GM23338 (cell line): ENCODE measurements around the gene SRSF7. TPM values are rescaled to one million over a fixed set of nuclear protein-coding genes. Genes with fewer than 3 reads are reported as not detected.

Experiments used
- ATAC-seq: fragments of 200-7000 bp; cut with Tn5 transposase; 3 replicates; pipeline ENCODE4 v1.9.1; 2020
- DNase-seq: peaks from one replicate; pipeline ENCODE4 v3.0.0-alpha.2; 2015; ENCODE audit warnings: low spot score
- H2AFZ ChIP-seq: fragments of 200-600 bp; sonication (generic); 2 replicates; pipeline ENCODE4 v1.8.0; 2016; ENCODE audit warnings: antibody characterized with exemption, mild to moderate bottlenecking, moderate library complexity
- H3F3A ChIP-seq: fragments of 200-600 bp; sonication (generic); replicated peaks from 2 replicates; pipeline ENCODE4 v1.8.0; 2017; ENCODE audit warnings: antibody characterized with exemption, mixed run types, low read depth
- H3K27ac ChIP-seq: fragments of 200-600 bp; sonication (generic); 2 replicates; pipeline ENCODE4 v1.6.1; 2016; ENCODE audit warnings: low read depth
- H3K27me3 ChIP-seq: fragments of 200-600 bp; sonication (generic); 2 replicates; pipeline ENCODE4 v1.8.0; 2016; ENCODE audit warnings: mild to moderate bottlenecking, mixed run types, moderate library complexity; ENCODE audit not compliant: insufficient read depth
- H3K36me3 ChIP-seq: fragments of 200-600 bp; sonication (generic); 2 replicates; pipeline ENCODE4 v1.8.0; 2016; ENCODE audit warnings: mild to moderate bottlenecking; ENCODE audit not compliant: insufficient read depth
- H3K4me1 ChIP-seq: fragments of 200-600 bp; sonication (generic); 2 replicates; pipeline ENCODE4 v1.8.0; 2016; ENCODE audit warnings: mild to moderate bottlenecking, moderate library complexity; ENCODE audit not compliant: insufficient read depth
- H3K4me2 ChIP-seq: fragments of 200-600 bp; sonication (generic); 2 replicates; pipeline ENCODE4 v1.7.1; 2017; ENCODE audit warnings: mixed run types
- H3K4me3 ChIP-seq: fragments of 200-600 bp; sonication (generic); 2 replicates; pipeline ENCODE4 v1.6.1; 2016; ENCODE audit warnings: mixed run types
- H3K79me2 ChIP-seq: fragments of 200-600 bp; sonication (generic); replicated peaks from 2 replicates; pipeline ENCODE4 v1.8.0; 2017; ENCODE audit warnings: mild to moderate bottlenecking; ENCODE audit not compliant: insufficient read depth
- H3K9me2 ChIP-seq: fragments of 200-600 bp; sonication (generic); 2 replicates; pipeline ENCODE4 v1.8.0; 2017; ENCODE audit not compliant: insufficient read depth
- H4K20me1 ChIP-seq: fragments of 200-600 bp; sonication (generic); replicated peaks from 2 replicates; pipeline ENCODE4 v1.8.0; 2017; ENCODE audit warnings: mild to moderate bottlenecking; ENCODE audit not compliant: insufficient read depth
- H3K27ac Mint-ChIP-seq: 2 replicates; pipeline ENCODE4 v1.8.0; 2020; ENCODE audit warnings: inconsistent platforms, mild to moderate bottlenecking, moderate library complexity, mixed read lengths
- H3K27me3 Mint-ChIP-seq: 3 replicates; pipeline ENCODE4 v1.8.0; 2022; ENCODE audit warnings: low read depth, mild to moderate bottlenecking, moderate library complexity, mixed read lengths, inconsistent platforms; ENCODE audit not compliant: insufficient read depth, poor library complexity
- H3K36me3 Mint-ChIP-seq: 3 replicates; pipeline ENCODE4 v1.8.0; 2021; ENCODE audit warnings: low read depth, mild to moderate bottlenecking, inconsistent platforms, moderate library complexity, mixed read lengths
- H3K4me1 Mint-ChIP-seq: 3 replicates; pipeline ENCODE4 v1.8.0; 2020; ENCODE audit warnings: mild to moderate bottlenecking, inconsistent platforms, mixed read lengths
- H3K4me3 Mint-ChIP-seq: 3 replicates; pipeline ENCODE4 v1.8.0; 2021; ENCODE audit warnings: moderate library complexity, mild to moderate bottlenecking, inconsistent platforms, mixed read lengths
- H3K9me3 Mint-ChIP-seq: 3 replicates; pipeline ENCODE4 v1.8.0; 2020; ENCODE audit warnings: moderate library complexity, mild to moderate bottlenecking, inconsistent platforms, mixed read lengths
- EZH2 ChIP-seq: fragments of 200-600 bp; sonication (generic); IDR thresholded peaks from one replicate; pipeline ENCODE4 v1.8.0; 2017; ENCODE audit warnings: antibody characterized with exemption, mild to moderate bottlenecking, low read depth; ENCODE audit not compliant: unreplicated experiment
- EZH2phosphoT487 ChIP-seq: fragments of 200-600 bp; sonication (generic); IDR thresholded peaks from one replicate; pipeline ENCODE4 v1.8.1; 2018; ENCODE audit warnings: antibody characterized with exemption; ENCODE audit not compliant: unreplicated experiment
- STAT1 ChIP-seq: IDR thresholded peaks from one replicate; pipeline ENCODE4 v1.6.1; 2016; ENCODE audit warnings: antibody characterized with exemption; ENCODE audit not compliant: unreplicated experiment
- ZNF331 ChIP-seq: fragments of 250-450 bp; sonication (Bioruptor Pico); IDR thresholded peaks from 2 replicates; pipeline ENCODE4 v1.5.0; 2020; ENCODE audit warnings: low read depth, mild to moderate bottlenecking, moderate library complexity
- polyA plus RNA-seq: library from polyadenylated mRNA; unstranded; fragments of >200 nt; fragmentation: Nextera tagmentation; extraction: Ambion mirVana; gene quantifications from 2 replicates; pipeline ENCODE4 v1.2.1, GENCODE V29; 2016
- total RNA-seq: library from RNA; depleted of rRNA; stranded (reverse); fragments of >200 nt; shearing (Covaris generic); gene quantifications from 2 replicates; pipeline ENCODE4 v1.2.3, GENCODE V29; 2014
- TF ChIP-seq, protein P1 (sequence below): IDR thresholded peaks from 2 replicates; pipeline ENCODE4 v1.6.1; 2016; ENCODE audit warnings: antibody characterized with exemption
- TF ChIP-seq, protein P2 (sequence below): IDR thresholded peaks from one replicate; pipeline ENCODE4 v1.6.1; 2018; ENCODE audit warnings: antibody characterized with exemption; ENCODE audit not compliant: unreplicated experiment
- TF ChIP-seq, protein P3 (sequence below), 2 experiments: fragments of 200-600 bp in 1 of 2; sonication (generic) in 1 of 2; conservative IDR thresholded peaks; 2 replicates each; pipeline versions ENCODE4 v1.5.1 to v1.6.1; 2016 to 2017; ENCODE audit warnings: antibody characterized with exemption in 2 of 2, low read depth in 2 of 2, mild to moderate bottlenecking in 2 of 2, moderate library complexity in 1 of 2

The SRSF7 gene
- total and polyA plus RNA-seq, 2 experiments from 2014 or later, result 251 to 572 TPM

DNA sequence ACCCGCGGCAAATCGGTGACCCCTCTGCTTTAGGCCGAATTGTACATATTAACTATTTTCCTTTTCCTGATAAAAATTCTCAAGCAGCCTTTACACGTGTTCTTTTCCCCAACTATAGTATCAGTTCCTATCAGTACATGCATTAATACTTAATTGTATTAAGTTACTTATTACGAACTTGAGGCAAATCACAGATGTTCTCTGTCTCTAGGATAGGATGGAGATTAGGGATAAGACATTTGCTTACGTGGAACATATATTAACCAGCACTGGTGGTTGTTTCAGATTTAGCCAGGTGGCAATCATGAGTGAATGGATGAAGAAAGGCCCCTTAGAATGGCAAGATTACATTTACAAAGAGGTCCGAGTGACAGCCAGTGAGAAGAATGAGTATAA, 27.5 kb upstream of the SRSF7 start:
- Mint-ChIP-seq H3K27ac (peak overlapping the region; percentile 95; the same call in 1 of the 2 replicates), H3K4me1 (no peaks in the 10 kb centered on the region), H3K27me3 (peaks cover 10% of the 10 kb centered on the region), H3K9me3 (no peaks in the 10 kb centered on the region), H3K36me3 (peaks cover 23% of the 10 kb centered on the region), H3K4me3 (peak overlapping the region; percentile 96)
- Histone ChIP-seq H2AFZ (no peak overlapping the region), H3K4me3 (peak overlapping the region; percentile 66), H3K9me2 (no peaks in the 10 kb centered on the region), H3K27ac (no peak overlapping the region), H3K27me3 (no peaks in the 10 kb centered on the region), H3K79me2 (0 out of 2 replicates have a peak, but pooled peaks cover 8% of the 10 kb centered on the region), H4K20me1 (no peaks in the 10 kb centered on the region), H3K4me2 (peak overlapping the region; percentile 80), H3K36me3 (0 out of 2 replicates have a peak, but pooled peaks cover 10% of the 10 kb centered on the region), H3K4me1 (peaks cover 4% of the 10 kb centered on the region; the same call in 1 of the 2 replicates), H3F3A (peaks cover 4% of the 10 kb centered on the region; the same call in 1 of the 2 replicates)
- no peak for TF ChIP-seq EZH2phosphoT487
- TF ChIP-seq EZH2, result no peak
- TF ChIP-seq, protein P1, sequence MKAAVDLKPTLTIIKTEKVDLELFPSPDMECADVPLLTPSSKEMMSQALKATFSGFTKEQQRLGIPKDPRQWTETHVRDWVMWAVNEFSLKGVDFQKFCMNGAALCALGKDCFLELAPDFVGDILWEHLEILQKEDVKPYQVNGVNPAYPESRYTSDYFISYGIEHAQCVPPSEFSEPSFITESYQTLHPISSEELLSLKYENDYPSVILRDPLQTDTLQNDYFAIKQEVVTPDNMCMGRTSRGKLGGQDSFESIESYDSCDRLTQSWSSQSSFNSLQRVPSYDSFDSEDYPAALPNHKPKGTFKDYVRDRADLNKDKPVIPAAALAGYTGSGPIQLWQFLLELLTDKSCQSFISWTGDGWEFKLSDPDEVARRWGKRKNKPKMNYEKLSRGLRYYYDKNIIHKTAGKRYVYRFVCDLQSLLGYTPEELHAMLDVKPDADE, result no peak
- ATAC-seq, result no peak
- no peak for DNase-seq

DNA sequence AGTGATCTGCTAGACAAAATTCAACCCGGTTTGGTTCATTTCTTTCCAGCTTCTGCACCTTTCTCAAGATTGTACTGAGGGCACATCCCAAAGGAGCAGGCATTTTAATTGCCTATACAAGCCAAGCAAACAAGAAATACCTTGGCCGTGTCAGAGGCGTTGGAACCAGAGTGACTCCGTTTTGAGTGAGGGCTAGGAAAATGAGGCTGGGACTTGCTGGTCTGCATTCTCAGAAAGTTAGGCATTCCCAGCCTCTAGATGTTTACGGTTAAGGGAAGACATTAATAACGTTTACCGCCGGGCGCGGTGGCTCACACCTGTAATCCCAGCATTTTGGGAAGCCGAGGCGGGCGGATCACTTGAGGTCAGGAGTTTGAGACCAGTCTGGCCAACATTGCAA, 25.4 kb upstream of the SRSF7 start:
- ATAC-seq (no peak), DNase-seq (no peak)
- peaks cover 14% of the 10 kb centered on the region for H3K36me3 Mint-ChIP-seq
- no peaks in the 10 kb centered on the region for H3K9me2 ChIP-seq
- 0 out of 2 replicates have a peak, but pooled peaks cover 8% of the 10 kb centered on the region for H3K79me2 ChIP-seq
- no peaks in the 10 kb centered on the region for H3K4me1 Mint-ChIP-seq
- no peaks in the 10 kb centered on the region for H3K27me3 ChIP-seq
- H3K27ac Mint-ChIP-seq, result no peak overlapping the region
- no peaks in the 10 kb centered on the region for H3F3A ChIP-seq
- no peaks in the 10 kb centered on the region for H3K9me3 Mint-ChIP-seq
- no peak overlapping the region for H3K4me3 ChIP-seq
- no peak overlapping the region for H3K27ac ChIP-seq
- no peak overlapping the region for H3K4me2 ChIP-seq
- peaks cover 10% of the 10 kb centered on the region for H3K27me3 Mint-ChIP-seq
- no peaks in the 10 kb centered on the region for H4K20me1 ChIP-seq
- 0 out of 2 replicates have a peak, but pooled peaks cover 6% of the 10 kb centered on the region for H3K36me3 ChIP-seq
- no peak overlapping the region for H3K4me3 Mint-ChIP-seq
- peak overlapping the region; percentile 78 for H2AFZ ChIP-seq
- H3K4me1 ChIP-seq, result peaks cover 4% of the 10 kb centered on the region; the same call in 1 of the 2 replicates
- TF ChIP-seq, protein P1, result no peak
- TF ChIP-seq, protein P2, sequence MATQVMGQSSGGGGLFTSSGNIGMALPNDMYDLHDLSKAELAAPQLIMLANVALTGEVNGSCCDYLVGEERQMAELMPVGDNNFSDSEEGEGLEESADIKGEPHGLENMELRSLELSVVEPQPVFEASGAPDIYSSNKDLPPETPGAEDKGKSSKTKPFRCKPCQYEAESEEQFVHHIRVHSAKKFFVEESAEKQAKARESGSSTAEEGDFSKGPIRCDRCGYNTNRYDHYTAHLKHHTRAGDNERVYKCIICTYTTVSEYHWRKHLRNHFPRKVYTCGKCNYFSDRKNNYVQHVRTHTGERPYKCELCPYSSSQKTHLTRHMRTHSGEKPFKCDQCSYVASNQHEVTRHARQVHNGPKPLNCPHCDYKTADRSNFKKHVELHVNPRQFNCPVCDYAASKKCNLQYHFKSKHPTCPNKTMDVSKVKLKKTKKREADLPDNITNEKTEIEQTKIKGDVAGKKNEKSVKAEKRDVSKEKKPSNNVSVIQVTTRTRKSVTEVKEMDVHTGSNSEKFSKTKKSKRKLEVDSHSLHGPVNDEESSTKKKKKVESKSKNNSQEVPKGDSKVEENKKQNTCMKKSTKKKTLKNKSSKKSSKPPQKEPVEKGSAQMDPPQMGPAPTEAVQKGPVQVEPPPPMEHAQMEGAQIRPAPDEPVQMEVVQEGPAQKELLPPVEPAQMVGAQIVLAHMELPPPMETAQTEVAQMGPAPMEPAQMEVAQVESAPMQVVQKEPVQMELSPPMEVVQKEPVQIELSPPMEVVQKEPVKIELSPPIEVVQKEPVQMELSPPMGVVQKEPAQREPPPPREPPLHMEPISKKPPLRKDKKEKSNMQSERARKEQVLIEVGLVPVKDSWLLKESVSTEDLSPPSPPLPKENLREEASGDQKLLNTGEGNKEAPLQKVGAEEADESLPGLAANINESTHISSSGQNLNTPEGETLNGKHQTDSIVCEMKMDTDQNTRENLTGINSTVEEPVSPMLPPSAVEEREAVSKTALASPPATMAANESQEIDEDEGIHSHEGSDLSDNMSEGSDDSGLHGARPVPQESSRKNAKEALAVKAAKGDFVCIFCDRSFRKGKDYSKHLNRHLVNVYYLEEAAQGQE, result no peak
- TF ChIP-seq, protein P3, sequence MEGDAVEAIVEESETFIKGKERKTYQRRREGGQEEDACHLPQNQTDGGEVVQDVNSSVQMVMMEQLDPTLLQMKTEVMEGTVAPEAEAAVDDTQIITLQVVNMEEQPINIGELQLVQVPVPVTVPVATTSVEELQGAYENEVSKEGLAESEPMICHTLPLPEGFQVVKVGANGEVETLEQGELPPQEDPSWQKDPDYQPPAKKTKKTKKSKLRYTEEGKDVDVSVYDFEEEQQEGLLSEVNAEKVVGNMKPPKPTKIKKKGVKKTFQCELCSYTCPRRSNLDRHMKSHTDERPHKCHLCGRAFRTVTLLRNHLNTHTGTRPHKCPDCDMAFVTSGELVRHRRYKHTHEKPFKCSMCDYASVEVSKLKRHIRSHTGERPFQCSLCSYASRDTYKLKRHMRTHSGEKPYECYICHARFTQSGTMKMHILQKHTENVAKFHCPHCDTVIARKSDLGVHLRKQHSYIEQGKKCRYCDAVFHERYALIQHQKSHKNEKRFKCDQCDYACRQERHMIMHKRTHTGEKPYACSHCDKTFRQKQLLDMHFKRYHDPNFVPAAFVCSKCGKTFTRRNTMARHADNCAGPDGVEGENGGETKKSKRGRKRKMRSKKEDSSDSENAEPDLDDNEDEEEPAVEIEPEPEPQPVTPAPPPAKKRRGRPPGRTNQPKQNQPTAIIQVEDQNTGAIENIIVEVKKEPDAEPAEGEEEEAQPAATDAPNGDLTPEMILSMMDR (conservative IDR thresholded peaks at IDR 0.05; ENCODE audit: low read depth in 2 of 2), result no peak
- TF ChIP-seq STAT1 (no peak), ZNF331 (CRISPR knock-in tag) (no peak)
